GM12874 (cell line): ENCODE measurements around the gene SPATA6L.

Source experiments
- CTCF ChIP-seq: IDR thresholded peaks from 2 replicates; pipeline ENCODE4 v1.5.1; 2011; ENCODE audit warnings: low read depth, mild to moderate bottlenecking, control low read depth, low read length, moderate library complexity; ENCODE audit not compliant: insufficient read depth

SPATA6L gene

GRCh38 chr9:4686112-4686511 is 19.8 kb upstream of the SPATA6L start:
- no peak for TF ChIP-seq CTCF

GRCh38 chr9:4684820-4685219 is 18.5 kb upstream of the SPATA6L start:
- TF ChIP-seq CTCF, result no peak

DNA sequence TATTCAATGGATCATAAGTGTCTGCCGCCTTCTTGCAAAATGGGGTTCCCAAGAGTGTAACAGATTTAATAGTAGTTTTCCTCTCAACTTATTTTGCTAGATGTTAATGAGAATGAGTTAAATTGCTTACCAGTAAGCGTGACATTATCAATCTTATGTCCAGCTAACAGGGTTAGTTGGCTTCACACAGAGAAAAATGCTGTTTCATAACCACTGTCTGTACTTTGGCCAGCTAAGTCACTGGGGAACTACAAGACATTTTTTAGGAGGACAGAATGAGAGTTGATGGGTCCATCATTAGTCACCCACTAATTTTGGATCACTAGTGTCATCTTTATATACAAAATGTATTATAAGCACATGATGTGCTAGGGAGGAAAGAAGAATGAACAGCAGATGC is 14.5 kb upstream of the SPATA6L start:
- no peak for TF ChIP-seq CTCF

DNA sequence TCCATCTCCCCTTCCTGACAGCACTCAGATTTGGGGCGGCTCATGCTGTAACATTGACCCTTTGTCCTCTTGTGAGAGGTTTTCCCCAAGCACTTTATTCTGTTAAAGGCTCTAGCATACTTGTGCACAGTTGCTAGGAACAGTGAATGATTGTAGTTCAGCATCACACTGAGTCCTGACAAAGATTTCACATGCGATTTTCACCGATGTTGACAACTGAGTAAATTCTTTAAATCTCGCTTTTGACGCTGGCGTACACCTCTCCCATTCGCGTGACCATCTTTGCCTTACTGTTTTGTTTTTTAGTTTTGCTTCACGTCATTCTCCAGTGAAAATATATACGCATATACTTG is 13.9 kb upstream of the SPATA6L start:
- no peak for TF ChIP-seq CTCF

DNA sequence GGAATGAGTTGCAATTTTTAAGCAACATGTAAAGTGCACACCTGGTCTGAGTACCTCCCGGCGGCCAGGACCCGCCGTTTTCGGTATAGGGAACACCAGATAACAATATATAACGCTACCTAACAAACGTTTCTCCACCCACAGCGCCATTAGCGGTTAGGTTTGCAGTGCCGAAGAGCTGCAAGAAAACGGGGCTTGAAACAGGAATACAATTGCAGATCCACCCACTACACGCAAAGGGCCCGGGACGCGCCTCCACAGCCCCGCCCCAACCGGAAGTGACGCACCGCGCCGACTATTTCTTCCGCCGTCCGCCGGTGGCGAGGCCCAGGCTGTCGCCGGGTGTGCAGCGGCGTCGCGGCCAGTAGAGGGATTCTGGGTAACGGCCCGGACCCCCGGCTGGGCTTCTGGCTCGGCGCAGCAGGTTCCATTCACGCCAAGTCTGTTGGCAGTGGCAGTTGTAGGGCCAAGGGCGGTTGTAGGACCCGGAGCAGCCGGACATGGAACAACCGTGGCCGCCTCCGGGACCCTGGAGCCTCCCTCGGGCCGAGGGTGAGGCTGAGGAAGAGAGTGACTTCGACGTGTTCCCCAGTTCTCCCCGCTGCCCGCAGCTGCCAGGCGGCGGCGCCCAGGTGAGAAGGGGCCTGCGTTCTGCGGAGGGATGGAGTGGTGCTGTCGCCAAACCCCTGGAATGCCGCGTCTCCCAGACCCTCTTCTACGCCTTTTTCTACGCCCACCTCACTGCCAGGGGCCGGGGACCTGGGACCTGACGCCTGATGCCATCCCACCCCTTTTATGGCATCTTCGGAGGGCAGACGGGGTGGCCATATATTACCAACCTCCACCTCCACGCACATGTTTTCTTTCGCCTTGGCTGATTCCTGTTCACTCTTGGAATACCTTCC is 13.2 kb upstream of the SPATA6L start, which contains the start of gene CDC37L1:
Gene CDC37L1, plus strand, starts transcription at position 302 of the 905 bp plus-strand sequence. Its CDS starts 199 bp downstream, at position 501.
- TF ChIP-seq CTCF, result peak; percentile 61

DNA sequence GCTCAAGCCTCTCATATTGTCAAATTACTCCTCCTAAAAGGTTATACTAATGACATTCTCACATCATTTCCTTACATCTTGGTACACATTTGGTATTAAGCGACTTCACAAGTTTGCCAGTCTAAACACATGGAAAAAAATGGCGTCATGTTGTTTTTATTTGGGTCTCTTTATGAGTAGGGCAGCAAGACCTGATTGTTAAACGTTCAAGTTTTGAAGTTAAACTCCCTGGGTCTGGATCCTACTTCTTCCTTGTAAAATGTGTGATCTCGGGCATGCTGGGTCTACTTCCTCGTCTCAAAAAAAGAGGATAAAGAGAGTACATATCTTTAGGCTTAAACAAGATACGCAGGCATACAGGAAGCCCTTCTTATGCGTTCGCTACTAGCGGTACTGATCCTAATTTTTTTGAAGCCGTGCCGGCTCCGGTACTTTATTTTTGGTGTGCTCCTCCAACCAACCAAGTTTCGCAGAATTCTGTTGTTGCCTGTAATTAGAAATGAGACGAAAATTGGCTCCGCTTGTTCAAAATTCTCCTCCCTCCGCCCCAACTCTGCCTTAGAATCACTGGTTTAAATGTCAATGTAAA is 12.5 kb upstream of the SPATA6L start:
- TF ChIP-seq CTCF, result no peak

- no peak for TF ChIP-seq CTCF
These were observed 11.1 kb upstream of the SPATA6L start for GRCh38 chr9:4677392-4677791.
